Superior temporal gyrus (tissue), 1 donor: Measurements from ENCODE around the gene SCT.

ENCODE experiments used
- DNase-seq: peaks from one replicate; pipeline ENCODE4 v3.0.0-alpha.2; 2016; ENCODE audit errors: extremely low spot score

Gene SCT

GRCh38 chr11:623349-623869, 3.6 kb downstream of the SCT start:
- no peak for DNase-seq

- DNase-seq: no peak
These were observed 5.1 kb downstream of the SCT start for GRCh38 chr11:621838-622237.

DNA sequence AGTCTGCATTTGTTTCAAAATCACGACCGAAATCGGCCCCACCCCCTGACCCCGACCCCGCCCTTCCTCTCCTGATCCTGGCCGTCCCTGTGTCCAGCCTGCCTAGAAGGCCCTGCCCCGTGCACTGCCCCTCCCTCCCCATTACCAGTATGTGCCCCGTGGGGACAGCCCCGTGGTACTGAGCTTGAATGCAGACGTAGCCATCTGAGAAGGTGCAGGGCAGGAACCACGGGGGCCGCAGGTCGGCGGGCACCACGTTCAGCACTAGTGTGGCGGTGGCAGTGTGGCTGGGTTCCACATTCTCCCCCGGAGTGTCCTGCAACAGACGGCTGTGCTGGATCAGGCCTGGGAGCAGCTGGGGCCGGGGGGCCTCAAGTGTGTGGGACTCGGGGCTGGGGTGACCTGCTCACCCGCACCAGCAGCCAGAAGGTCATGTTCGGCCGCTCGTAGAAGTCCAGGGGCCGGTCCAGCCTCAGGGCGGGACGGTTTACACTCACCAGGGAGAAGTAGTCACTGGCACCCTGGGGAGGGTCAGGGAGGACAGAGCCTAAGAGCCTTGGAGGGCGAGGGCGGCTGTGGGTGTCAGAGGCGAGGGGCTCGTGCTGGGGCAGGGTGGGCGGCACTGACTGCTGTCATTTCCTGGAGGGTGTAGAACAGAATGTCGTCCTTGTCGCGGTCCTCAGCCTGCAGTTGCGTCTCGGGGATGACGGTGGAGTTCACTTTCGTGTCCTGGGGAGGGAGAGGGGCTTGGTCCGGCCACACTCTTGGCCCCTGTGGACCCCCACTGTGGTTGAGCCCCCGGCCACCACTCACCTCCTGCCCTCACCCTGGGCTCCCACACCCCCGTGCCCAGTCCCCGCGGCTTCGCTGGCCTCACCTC, 5.8 kb downstream of the SCT start:
- DNase-seq: no peak

DNA sequence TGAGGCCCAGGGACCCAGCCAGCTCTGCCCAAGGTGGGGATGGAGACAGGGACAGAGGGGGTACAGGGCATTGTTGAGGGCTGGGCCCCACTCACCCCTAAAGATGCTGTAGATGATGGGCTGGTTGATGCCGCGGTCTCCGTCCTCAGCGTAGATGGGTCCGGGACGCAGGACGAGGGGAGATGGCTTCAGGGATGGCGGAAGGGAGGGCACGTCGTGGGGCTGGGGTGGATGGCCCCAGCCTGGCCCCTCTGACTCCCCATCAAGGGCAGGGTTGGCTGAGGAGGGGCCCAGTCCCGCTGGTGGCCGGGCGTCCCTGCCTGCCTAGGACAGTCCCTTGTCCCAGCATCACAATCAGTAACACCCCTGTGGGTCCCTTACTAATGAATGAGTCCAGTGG, 6.8 kb downstream of the SCT start:
- no peak for DNase-seq

DNA sequence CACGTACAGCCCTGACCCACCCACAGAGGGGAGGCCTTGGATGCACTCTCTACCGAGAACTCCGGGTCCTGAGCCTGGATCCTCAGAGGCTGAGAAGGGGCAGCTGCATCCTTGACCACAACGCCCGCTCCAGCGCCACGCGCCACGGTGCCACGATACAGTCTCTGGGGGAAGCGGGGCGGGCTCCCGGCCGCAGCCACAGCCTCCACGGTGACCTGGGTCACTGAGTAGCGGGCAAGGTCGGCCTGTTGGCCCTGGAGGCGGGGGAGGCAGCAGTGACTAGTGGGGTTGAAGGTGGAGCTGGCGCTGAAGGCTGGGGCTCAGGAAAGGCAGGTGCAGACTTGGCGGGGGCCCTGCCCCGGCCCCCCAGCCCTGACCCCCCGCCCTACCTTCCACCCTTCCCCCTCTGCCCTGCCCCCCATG, 7.3 kb downstream of the SCT start:
- no peak for DNase-seq

DNA sequence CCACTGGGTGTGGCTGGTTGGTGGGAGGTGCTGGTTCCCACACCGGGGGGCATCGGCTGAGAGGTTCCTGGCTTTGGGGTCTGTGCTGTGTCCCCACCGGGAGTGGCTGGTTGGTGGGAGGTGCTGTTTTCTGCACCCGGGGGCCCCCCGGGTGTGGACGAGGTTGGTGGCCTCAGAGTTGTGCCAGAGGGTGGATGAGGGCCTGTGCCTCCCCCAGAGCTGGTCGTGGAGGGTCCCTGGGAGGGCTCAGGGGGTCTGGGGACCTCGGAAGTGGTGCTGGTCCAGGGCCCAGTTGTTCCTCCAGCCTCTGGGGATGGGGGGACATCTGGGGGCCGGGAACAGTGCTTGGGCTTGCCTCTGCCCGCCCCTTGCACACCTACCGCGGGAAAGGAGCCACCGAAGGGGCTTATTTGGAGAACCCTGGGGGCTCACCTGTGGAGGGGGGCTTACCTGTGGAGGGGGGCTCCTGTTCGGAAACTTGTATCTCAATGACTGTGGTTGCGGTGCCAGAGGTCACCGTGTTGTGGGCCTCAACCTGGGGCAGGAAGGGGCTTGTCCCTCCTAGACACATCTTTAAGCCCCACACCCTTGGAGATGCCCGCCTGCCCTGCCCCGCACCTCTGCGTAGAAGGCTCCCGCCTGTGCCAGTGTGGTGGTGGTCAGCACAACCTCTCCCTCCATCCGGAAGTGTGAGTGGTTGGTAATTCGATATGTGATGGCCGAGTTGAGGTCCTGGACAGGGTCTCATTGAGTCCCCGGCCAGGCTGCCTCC, 7.9 kb downstream of the SCT start:
- DNase-seq: no peak

DNA sequence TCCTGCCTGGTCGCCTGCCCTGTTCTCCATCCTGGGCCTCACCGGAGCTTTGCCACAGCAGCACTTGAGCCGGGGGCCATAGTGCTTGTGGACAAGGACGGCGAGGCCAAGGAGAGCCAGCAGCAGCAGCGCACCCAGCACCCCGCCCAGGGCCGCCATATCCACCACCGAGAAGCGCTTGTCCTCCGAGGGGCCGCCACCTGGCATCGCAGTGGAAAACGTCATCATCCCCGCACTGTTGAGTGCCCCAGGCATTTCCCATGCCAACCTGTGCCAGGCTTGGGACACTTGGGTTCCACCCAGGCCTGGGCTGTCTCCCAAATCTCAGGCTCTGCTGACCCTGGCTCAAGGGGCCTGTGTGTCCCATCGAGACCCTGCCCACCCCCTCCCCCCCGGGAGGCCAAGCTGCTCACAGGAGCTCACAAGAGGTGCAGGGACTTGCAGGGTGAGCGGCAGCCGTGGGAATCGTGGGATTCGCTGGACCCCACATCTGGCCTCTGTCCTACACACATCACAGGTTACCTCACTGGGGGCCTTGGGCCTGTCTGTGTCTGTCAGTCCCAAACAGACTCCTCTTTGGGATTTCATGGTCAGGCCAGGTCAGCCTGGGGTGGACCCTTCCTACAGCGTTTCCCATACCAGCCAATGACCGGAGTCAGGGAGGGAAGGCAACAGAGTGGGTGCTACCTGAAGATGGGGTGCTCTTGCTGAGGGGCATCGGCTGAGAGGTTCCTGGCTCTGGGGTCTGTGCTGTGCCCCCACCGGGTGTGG, 8.9 kb downstream of the SCT start:
- DNase-seq: no peak

- DNase-seq: no peak
These were observed 9.6 kb downstream of the SCT start for GRCh38 chr11:617199-617911.

DNA sequence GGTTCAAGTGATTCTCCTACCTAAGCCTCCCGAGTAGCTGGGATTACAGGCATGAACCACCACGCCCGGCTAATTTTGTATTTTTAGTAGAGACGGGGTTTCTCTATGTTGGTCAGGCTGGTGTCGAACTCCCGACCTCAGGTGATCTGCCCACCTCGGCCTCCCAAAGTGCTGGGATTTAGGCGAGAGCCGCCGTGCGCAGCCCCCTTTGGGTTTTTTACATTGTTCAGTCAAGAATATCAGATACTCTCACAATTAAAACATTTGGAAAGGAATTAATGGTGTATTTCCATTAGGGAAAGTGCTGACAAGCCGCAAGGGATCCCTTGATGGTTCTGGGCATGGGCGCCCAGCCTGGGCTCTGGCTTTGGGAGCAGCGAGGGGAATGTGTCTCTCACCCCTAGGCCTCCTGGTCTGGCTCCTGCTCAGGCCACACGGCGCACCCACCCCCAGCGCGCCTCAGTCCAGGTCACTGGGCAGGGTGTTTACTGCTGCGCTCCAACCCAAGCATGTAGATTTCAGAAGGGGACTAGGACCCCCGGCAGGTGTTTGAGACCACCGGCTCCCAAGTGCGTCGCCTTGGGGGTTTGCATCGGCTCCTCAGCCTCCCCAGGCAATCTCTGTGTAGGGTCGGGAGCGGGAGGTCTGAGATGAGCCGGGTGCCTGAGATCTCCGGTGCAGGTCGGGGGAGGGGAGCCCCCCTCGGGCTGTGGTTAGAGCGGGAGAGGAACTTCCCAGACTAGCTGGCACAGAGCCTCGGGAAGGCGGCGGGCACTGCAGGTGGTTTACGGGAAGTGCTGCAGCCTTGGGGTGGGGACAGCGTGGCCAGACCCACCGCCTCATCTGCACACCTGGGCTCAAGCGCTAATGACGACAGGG, 10.4 kb downstream of the SCT start:
- no peak for DNase-seq

GRCh38 chr11:615504-616319, 11.3 kb downstream of the SCT start, which contains the start of gene IRF7:
Gene IRF7 (minus strand): TSS chr11:615950. CDS start chr11:615364, 586 bp downstream.
- peak; percentile 85 for DNase-seq

GRCh38 chr11:614623-615503, 12.1 kb downstream of the SCT start:
- DNase-seq: no peak

GRCh38 chr11:614021-614622, 12.9 kb downstream of the SCT start:
- DNase-seq: no peak

GRCh38 chr11:613369-613968, 13.5 kb downstream of the SCT start:
- no peak for DNase-seq

DNA sequence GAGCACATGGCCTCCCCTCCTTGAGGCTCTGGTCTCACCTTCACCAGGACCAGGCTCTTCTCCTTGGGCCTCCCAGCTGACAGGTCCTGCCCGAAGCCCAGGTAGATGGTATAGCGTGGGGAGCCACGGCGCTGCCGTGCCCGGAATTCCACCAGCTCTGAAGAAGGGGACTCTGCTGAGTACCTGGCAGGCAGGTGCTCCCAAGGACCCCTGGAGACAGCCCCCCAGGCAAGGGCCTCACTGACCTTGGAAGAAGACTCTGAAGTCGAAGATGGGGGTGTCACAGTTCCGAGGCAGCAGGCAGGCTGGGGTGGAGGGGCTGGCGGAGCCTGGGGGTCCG, 14.1 kb downstream of the SCT start:
- DNase-seq: no peak

GRCh38 chr11:612201-612960, 14.6 kb downstream of the SCT start:
- no peak for DNase-seq

DNA sequence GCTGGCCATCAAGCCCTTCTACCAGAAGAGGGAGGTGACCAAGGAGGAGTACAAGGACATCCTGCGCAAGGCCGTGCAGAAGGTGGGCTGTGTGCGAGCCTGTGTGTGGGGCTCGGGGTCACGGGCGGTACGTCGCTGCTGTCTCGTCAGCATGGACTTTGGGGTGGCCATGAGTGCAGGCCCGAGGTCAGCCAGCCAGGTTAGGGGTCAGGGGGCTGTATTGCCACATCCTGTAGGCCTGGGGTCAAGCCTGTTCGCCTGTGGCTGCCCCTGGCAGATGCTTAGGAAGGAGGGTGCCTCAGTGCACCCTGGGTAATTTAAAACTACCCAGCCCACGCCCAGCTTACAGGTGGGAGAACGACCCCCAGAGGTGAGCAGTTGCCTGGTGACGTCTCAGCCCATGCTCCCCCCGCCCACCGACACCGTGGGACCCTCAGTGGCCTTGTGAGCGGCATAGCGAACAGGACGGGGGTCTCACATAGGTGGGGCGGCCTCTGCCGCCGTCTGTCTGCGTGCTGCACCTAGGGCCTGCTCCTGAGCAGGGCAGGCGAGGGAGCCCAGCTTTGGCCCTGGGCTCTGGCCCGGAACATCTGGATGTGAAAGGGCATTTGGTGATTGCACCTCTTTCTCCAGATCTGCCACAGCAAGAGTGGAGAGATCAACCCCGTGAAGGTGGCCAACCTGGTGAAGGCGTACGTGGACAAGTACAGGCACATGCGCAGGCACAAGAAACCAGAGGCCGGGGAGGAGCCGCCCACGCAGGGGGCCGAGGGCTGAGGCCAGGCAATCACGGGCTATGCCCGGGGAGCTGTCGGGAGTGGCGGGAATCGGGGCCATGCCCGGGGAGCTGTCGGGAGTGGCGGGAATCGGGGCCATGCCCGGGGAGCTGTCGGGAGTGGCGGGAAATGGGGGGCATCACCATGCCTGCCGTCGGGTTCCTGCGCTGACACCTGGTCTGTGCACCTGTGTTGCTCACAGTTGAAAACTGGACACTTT, 15.7 kb downstream of the SCT start:
- DNase-seq: no peak
